NOMO-1 treated with DMSO at 0.1 percent for 48 hours (cell line): ENCODE results near the gene CDK8.

Experiments
- DNase-seq: peaks from one replicate; lab custom pipeline; 2025; ENCODE audit not compliant: unreplicated experiment; lab: John Stamatoyannopoulos, UW

The CDK8 gene

GRCh38 chr13:26436914-26437313 lies 183.0 kb downstream of the CDK8 start:
- DNase-seq, result no peak

GRCh38 chr13:26440111-26440510 lies 186.2 kb downstream of the CDK8 start:
- no peak for DNase-seq

- no peak for DNase-seq
These were observed 187.5 kb downstream of the CDK8 start for GRCh38 chr13:26441476-26441875.

- DNase-seq, result no peak
These were observed 188.6 kb downstream of the CDK8 start for GRCh38 chr13:26442541-26442940.

- DNase-seq, result no peak
These were observed 191.2 kb downstream of the CDK8 start for GRCh38 chr13:26445092-26445491.

GRCh38 chr13:26446751-26447150 lies 192.8 kb downstream of the CDK8 start:
- DNase-seq, result no peak

GRCh38 chr13:26448032-26448431 lies 194.1 kb downstream of the CDK8 start:
- DNase-seq, result no peak

GRCh38 chr13:26449063-26449848 lies 195.3 kb downstream of the CDK8 start:
- no peak for DNase-seq
